GM12875 (cell line): Measurements from ENCODE around the gene RARA.

Experiments
- H3K4me3 ChIP-seq: one replicate; pipeline ENCODE4 v1.5.1; 2011; ENCODE audit warnings: low read depth, low read length, control low read depth
- CTCF ChIP-seq: IDR thresholded peaks from 2 replicates; pipeline ENCODE4 v1.5.1; 2011; ENCODE audit warnings: low read depth, mild to moderate bottlenecking, control low read depth, inconsistent platforms, low read length, moderate library complexity, borderline replicate concordance; ENCODE audit not compliant: insufficient read depth

RARA gene

GRCh38 chr17:40309031-40309948 is at the start of gene RARA:
Gene RARA, plus strand, starts transcription at chr17:40309180. Its CDS starts 22,039 bp downstream, at chr17:40331219.
- H3K4me3 ChIP-seq = peak within 1 kb of the TSS; percentile 47
- TF ChIP-seq CTCF = no peak

- no peak for TF ChIP-seq CTCF
- H3K4me3 ChIP-seq = no peak overlapping the region
Observed at GRCh38 chr17:40259505-40259904, 49.5 kb upstream of the RARA start.

- no peak overlapping the region for H3K4me3 ChIP-seq
- TF ChIP-seq CTCF = no peak
Observed at GRCh38 chr17:40260528-40260927, 48.5 kb upstream of the RARA start.

GRCh38 chr17:40264458-40265185 is 44.4 kb upstream of the RARA start:
- H3K4me3 ChIP-seq = no peak overlapping the region
- no peak for TF ChIP-seq CTCF

GRCh38 chr17:40265337-40265736 is 43.6 kb upstream of the RARA start:
- no peak for TF ChIP-seq CTCF
- no peak overlapping the region for H3K4me3 ChIP-seq

- no peak for TF ChIP-seq CTCF
- H3K4me3 ChIP-seq = no peak overlapping the region
Observed at GRCh38 chr17:40266882-40267281, 42.1 kb upstream of the RARA start.
